Adrenal gland (tissue), 12 donors: ENCODE data around the gene ARHGEF40. TPM values are rescaled to one million over a fixed set of nuclear protein-coding genes. Genes with fewer than 3 reads are reported as not detected.

Experiments
- DNase-seq, 7 donors: peaks; one replicate each; pipeline ENCODE4 v3.0.0-alpha.2; 2019 to 2020
- H3K27ac ChIP-seq, 5 donors: fragments of 200-600 bp; sonication (generic) in 4 of 5; 1 replicate in 3 of 5; 2 replicates in 2 of 5; pipeline versions ENCODE4 v1.5.1 to v1.8.0; 2016 to 2020; ENCODE audit warnings: mild to moderate bottlenecking in 1 of 5
- H3K27me3 ChIP-seq: fragments of 200-600 bp; 2 replicates; pipeline ENCODE4 v1.8.0; 2021
- H3K36me3 ChIP-seq, 2 donors: fragments of 200-600 bp; replicated peaks in 1 of 2; 1 replicate in 1 of 2; 2 replicates in 1 of 2; pipeline versions ENCODE4 v1.5.1 to v1.8.0; 2018 to 2022
- H3K4me1 ChIP-seq, 2 donors: fragments of 200-600 bp; replicated peaks in 1 of 2; 1 replicate in 1 of 2; 2 replicates in 1 of 2; pipeline versions ENCODE4 v1.5.1 to v1.8.0; 2018 to 2021
- H3K4me3 ChIP-seq, 4 donors: fragments of 200-600 bp; sonication (generic) in 3 of 4; one replicate each; pipeline ENCODE4 v1.5.1; 2016 to 2018
- H3K9me3 ChIP-seq, 3 donors: fragments of 200-600 bp; sonication (generic) in 1 of 3; replicated peaks in 1 of 3; 1 replicate in 2 of 3; 2 replicates in 1 of 3; pipeline versions ENCODE4 v1.5.1 to v1.8.0; 2016 to 2021
- CTCF ChIP-seq, 6 experiments: fragments of 450-650 bp in 4 of 6; fragments of 200-600 bp in 2 of 6; sonication (generic) in 1 of 6; IDR thresholded peaks; 1 replicate in 5 of 6; 2 replicates in 1 of 6; pipeline versions ENCODE4 v1.5.1 to v1.8.0; 2016 to 2021; ENCODE audit warnings: antibody characterized with exemption in 6 of 6, mild to moderate bottlenecking in 2 of 6, moderate library complexity in 1 of 6
- POLR2A ChIP-seq, 2 donors: fragments of 450-650 bp; IDR thresholded peaks; one replicate each; pipeline ENCODE4 v1.6.1; 2017; ENCODE audit warnings: antibody characterized with exemption in 2 of 2, mild to moderate bottlenecking in 2 of 2, moderate library complexity in 1 of 2
- WGBS, 4 donors: extraction: QIAGEN DNeasy Blood & Tissue Kit in 2 of 4; methylation state at CpG; one replicate each; pipeline versions ENCODE4 v1.1.5 to v1.1.7; 2013 to 2017; 5-methylcytosine and 5-hydroxymethylcytosine counted together
- intact Hi-C, 2 donors: fragments of 100-400 bp; cut with DNase I; formaldehyde crosslinking; loops; one replicate each; pipeline versions ENCODE4 v1.14.1 to v1.15.0; 2022 to 2023
- polyA plus RNA-seq, 3 donors: library from polyadenylated mRNA; stranded (reverse); fragments of 200-250 nt in 2 of 3; fragments of 350-450 nt in 1 of 3; fragmentation: Illumina TruSeq in 1 of 3; extraction: RNeasy Lipid Tissue Mini Kit (QIAGEN cat#74804) in 1 of 3; gene quantifications; one replicate each; pipeline ENCODE4 v1.2.3, GENCODE V29; 2013 to 2014
- total RNA-seq, 9 donors: library from RNA; depleted of rRNA in 4 of 9; stranded (reverse); fragments of >200 nt in 4 of 9; fragments of 120-200 nt in 1 of 9; fragmentation: NEBNext Ultra II Directional in 1 of 9; extraction: Animal tissue kit (Norgen Biotek cat#: 25700) in 1 of 9; gene quantifications; one replicate each; pipeline versions ENCODE4 v1.1.0 to v1.2.4, GENCODE V29; 2013 to 2023
- donor health status: healthy with polysubstance abuse.
- donor health status: Bipolar disorder and iron deficiency.
- donor health status: DM: yes; HTN: yes; CAD: no.
- donor health status: DM: no; HTN: no; CAD: no.
- donor health status: DM: no; HTN: no; CAD: no.
- donor health status: DM: yes; HTN: yes; CAD: no.

Gene ARHGEF40
- total and polyA plus RNA-seq, 12 donors = 48.7 to 258 (median 134) TPM

GRCh38 chr14:21113369-21113768, 43.3 kb downstream of the ARHGEF40 start:
- 92 to 98% (median 93%) methylated on average over 2 of the region's 2 CpGs for WGBS, 4 donors
- Histone ChIP-seq H3K27ac (no peak overlapping the region), H3K4me1 (no peaks in the 10 kb centered on the region), H3K27me3 (no peaks in the 10 kb centered on the region), H3K9me3 (no peaks in the 10 kb centered on the region), H3K36me3 (no peaks in the 10 kb centered on the region), H3K4me3 (no peak overlapping the region)
- no peak for TF ChIP-seq POLR2A (IDR thresholded peaks at IDR 0.05)
- no peak for TF ChIP-seq CTCF (IDR thresholded peaks at IDR 0.05)
- DNase-seq = no peak
- intact Hi-C loops = no loop called here

GRCh38 chr14:21118933-21119332, 48.8 kb downstream of the ARHGEF40 start:
- Histone ChIP-seq H3K27me3 (no peaks in the 10 kb centered on the region), H3K4me1 (no peaks in the 10 kb centered on the region), H3K9me3 (no peaks in the 10 kb centered on the region), H3K27ac (no peak overlapping the region), H3K36me3 (no peaks in the 10 kb centered on the region), H3K4me3 (no peak overlapping the region)
- 93 to 95% (median 94%) methylated on average over 3 of the region's 3 CpGs for WGBS, 4 donors
- DNase-seq = no peak
- intact Hi-C loops = no loop called here
- TF ChIP-seq POLR2A (IDR thresholded peaks at IDR 0.05) = no peak
- TF ChIP-seq CTCF (IDR thresholded peaks at IDR 0.05) = no peak

GRCh38 chr14:21120686-21121085, 50.6 kb downstream of the ARHGEF40 start:
- Histone ChIP-seq H3K4me1 (no peaks in the 10 kb centered on the region), H3K4me3 (no peak overlapping the region), H3K27me3 (no peaks in the 10 kb centered on the region), H3K27ac (no peak overlapping the region), H3K36me3 (no peaks in the 10 kb centered on the region), H3K9me3 (no peaks in the 10 kb centered on the region)
- 49 to 70% (median 60%) methylated on average over 6 of the region's 6 CpGs for WGBS, 4 donors
- no peak for TF ChIP-seq POLR2A (IDR thresholded peaks at IDR 0.05)
- DNase-seq = no peak
- intact Hi-C loops = no loop called here

GRCh38 chr14:21121122-21121521, 51.0 kb downstream of the ARHGEF40 start:
- Histone ChIP-seq H3K4me1 (no peaks in the 10 kb centered on the region), H3K4me3 (no peak overlapping the region), H3K27ac (no peak overlapping the region), H3K36me3 (no peaks in the 10 kb centered on the region), H3K27me3 (no peaks in the 10 kb centered on the region), H3K9me3 (no peaks in the 10 kb centered on the region)
- intact Hi-C loops = no loop called here
- no peak for DNase-seq
- TF ChIP-seq CTCF (IDR thresholded peaks at IDR 0.05) (no peak), POLR2A (IDR thresholded peaks at IDR 0.05) (no peak)
- WGBS, 4 donors = 71 to 86% (median 72%) methylated on average over 1 of the region's 1 CpG

- TF ChIP-seq CTCF (IDR thresholded peaks at IDR 0.05) (no peak), POLR2A (IDR thresholded peaks at IDR 0.05) (no peak)
- 55 to 90% (median 61%) methylated on average over 1 of the region's 1 CpG for WGBS, 4 donors
- no peak overlapping the region for H3K4me3 ChIP-seq
- H3K36me3 ChIP-seq = no peaks in the 10 kb centered on the region
- H3K9me3 ChIP-seq = no peaks in the 10 kb centered on the region
- intact Hi-C loops = no loop called here
- H3K27ac ChIP-seq = no peak overlapping the region
- no peaks in the 10 kb centered on the region for H3K4me1 ChIP-seq
- no peak for DNase-seq
- H3K27me3 ChIP-seq = no peaks in the 10 kb centered on the region
Measured at GRCh38 chr14:21123429-21123828, 53.3 kb downstream of the ARHGEF40 start.
